ENCODE measurements around the gene SERF2. TPM values are rescaled to one million over a fixed set of nuclear protein-coding genes. Genes with fewer than 3 reads are reported as not detected.

SERF2 gene
- total and polyA plus RNA-seq, 2 of the 13 experiments (the other 11 are each of a cell fraction or from before 2014, with no cell fraction given), result 811 to 1,257 TPM

DNA sequence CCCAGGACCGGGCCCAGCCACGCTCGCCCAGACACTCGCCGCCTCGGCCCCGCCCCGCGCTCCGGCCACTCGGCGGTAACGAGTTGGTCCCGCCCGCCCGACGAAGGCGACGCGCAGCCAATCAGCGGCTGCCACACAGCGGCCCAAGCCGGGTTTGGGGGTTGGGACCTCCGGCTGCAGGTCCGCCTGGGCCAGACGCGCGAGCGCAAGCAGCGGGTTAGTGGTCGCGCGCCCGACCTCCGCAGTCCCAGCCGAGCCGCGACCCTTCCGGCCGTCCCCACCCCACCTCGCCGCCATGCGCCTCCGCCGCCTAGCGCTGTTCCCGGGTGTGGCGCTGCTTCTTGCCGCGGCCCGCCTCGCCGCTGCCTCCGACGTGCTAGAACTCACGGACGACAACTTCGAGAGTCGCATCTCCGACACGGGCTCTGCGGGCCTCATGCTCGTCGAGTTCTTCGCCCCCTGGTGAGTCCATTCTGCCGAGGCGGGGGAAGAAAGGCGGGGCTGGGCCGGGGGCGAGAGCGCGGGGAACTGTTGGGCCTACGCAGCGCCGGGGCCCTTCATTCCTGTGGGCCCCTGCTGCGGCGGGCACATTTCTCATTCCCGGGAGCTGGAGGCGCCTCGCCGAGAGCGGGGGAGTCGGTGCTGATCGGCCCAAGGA, 45.7 kb upstream of the SERF2 start, which contains the start of gene PDIA3 (continued):
- TF ChIP-seq, protein P1, sequence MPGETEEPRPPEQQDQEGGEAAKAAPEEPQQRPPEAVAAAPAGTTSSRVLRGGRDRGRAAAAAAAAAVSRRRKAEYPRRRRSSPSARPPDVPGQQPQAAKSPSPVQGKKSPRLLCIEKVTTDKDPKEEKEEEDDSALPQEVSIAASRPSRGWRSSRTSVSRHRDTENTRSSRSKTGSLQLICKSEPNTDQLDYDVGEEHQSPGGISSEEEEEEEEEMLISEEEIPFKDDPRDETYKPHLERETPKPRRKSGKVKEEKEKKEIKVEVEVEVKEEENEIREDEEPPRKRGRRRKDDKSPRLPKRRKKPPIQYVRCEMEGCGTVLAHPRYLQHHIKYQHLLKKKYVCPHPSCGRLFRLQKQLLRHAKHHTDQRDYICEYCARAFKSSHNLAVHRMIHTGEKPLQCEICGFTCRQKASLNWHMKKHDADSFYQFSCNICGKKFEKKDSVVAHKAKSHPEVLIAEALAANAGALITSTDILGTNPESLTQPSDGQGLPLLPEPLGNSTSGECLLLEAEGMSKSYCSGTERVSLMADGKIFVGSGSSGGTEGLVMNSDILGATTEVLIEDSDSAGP (CRISPR knock-in tag; IDR thresholded peaks at IDR 0.05; ENCODE audit: borderline replicate concordance), result peak; percentile 84
- TF ChIP-seq SKI (IDR thresholded peaks at IDR 0.05; ENCODE audit: partially characterized antibody) (peak; percentile 62), KDM2A (CRISPR knock-in tag; IDR thresholded peaks at IDR 0.05; ENCODE audit: borderline replicate concordance, low read depth) (peak; percentile 62; the same call in 1 of the 2 replicates), MED1 (CRISPR knock-in tag; IDR thresholded peaks at IDR 0.05) (peak; percentile 46; the same call in 1 of the 2 replicates), ZNF451 (CRISPR knock-in tag; IDR thresholded peaks at IDR 0.05) (peak; percentile 74; the same call in 1 of the 2 replicates), POLR2A (IDR thresholded peaks at IDR 0.05; ENCODE audit: insufficient read depth in 1 of 2, low read depth in 2 of 2, low read length in 2 of 2) (peak; percentile 85 to 94), ZFP90 (CRISPR knock-in tag; IDR thresholded peaks at IDR 0.05; ENCODE audit: borderline replicate concordance) (peak; percentile 79; the same call in 1 of the 2 replicates), NFYC (CRISPR knock-in tag; IDR thresholded peaks at IDR 0.05) (peak; percentile 86), YEATS2 (CRISPR knock-in tag; IDR thresholded peaks at IDR 0.05; ENCODE audit: borderline replicate concordance) (peak; percentile 67), ARHGAP35 (CRISPR knock-in tag; IDR thresholded peaks at IDR 0.05; ENCODE audit: borderline replicate concordance) (0 out of 2 replicates have a peak, but pooled peaks have one; percentile 46), KLF12 (CRISPR knock-in tag; IDR thresholded peaks at IDR 0.05; ENCODE audit: borderline replicate concordance) (0 out of 2 replicates have a peak, but pooled peaks have one; percentile 41), ZNF788 (CRISPR knock-in tag; IDR thresholded peaks at IDR 0.05; ENCODE audit: borderline replicate concordance) (peak; percentile 13; the same call in 1 of the 2 replicates), ZNF30 (CRISPR knock-in tag; IDR thresholded peaks at IDR 0.05) (0 out of 2 replicates have a peak, but pooled peaks have one; percentile 36), ESRRA (CRISPR knock-in tag; IDR thresholded peaks at IDR 0.05; ENCODE audit: low read depth) (peak; percentile 63; the same call in 1 of the 2 replicates), ZNF564 (CRISPR knock-in tag; IDR thresholded peaks at IDR 0.05) (peak; percentile 85; the same call in 1 of the 2 replicates), TBX2 (CRISPR knock-in tag; IDR thresholded peaks at IDR 0.05; ENCODE audit: borderline replicate concordance) (peak; percentile 63; the same call in 1 of the 2 replicates), ZNF446 (CRISPR knock-in tag; IDR thresholded peaks at IDR 0.05) (peak; percentile 52; the same call in 1 of the 2 replicates)
- TF ChIP-seq, protein P2, sequence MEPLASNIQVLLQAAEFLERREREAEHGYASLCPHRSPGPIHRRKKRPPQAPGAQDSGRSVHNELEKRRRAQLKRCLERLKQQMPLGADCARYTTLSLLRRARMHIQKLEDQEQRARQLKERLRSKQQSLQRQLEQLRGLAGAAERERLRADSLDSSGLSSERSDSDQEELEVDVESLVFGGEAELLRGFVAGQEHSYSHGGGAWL (CRISPR knock-in tag; IDR thresholded peaks at IDR 0.05), result peak; percentile 87
- TF ChIP-seq, protein P3, sequence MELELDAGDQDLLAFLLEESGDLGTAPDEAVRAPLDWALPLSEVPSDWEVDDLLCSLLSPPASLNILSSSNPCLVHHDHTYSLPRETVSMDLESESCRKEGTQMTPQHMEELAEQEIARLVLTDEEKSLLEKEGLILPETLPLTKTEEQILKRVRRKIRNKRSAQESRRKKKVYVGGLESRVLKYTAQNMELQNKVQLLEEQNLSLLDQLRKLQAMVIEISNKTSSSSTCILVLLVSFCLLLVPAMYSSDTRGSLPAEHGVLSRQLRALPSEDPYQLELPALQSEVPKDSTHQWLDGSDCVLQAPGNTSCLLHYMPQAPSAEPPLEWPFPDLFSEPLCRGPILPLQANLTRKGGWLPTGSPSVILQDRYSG (CRISPR knock-in tag; IDR thresholded peaks at IDR 0.05), result peak; percentile 45; the same call in 1 of the 2 replicates
- TF ChIP-seq, protein P4, sequence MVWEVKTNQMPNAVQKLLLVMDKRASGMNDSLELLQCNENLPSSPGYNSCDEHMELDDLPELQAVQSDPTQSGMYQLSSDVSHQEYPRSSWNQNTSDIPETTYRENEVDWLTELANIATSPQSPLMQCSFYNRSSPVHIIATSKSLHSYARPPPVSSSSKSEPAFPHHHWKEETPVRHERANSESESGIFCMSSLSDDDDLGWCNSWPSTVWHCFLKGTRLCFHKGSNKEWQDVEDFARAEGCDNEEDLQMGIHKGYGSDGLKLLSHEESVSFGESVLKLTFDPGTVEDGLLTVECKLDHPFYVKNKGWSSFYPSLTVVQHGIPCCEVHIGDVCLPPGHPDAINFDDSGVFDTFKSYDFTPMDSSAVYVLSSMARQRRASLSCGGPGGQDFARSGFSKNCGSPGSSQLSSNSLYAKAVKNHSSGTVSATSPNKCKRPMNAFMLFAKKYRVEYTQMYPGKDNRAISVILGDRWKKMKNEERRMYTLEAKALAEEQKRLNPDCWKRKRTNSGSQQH (CRISPR knock-in tag; IDR thresholded peaks at IDR 0.05; ENCODE audit: low read depth), result peak; percentile 32; the same call in 1 of the 2 replicates
- TF ChIP-seq, protein P5, sequence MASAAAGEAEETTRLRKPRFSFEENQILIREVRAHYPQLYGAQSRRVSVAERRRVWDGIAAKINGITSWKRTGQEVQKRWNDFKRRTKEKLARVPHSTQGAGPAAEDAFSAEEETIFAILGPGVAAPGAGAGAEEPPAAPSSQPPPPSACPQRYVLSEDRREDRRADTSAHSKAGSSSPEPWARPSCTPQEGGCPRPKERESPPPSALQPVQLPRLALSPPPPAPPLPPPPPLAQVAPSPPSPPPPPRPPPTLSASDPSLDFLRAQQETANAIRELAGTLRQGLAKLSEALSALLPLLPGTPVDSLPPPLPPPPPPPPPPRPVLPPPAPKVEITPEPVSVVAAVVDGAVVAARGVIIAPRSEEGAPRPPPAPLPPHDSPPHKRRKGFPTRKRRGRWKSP (CRISPR knock-in tag; IDR thresholded peaks at IDR 0.05), result 0 out of 2 replicates have a peak, but pooled peaks have one; percentile 52
- TF ChIP-seq, protein P6, sequence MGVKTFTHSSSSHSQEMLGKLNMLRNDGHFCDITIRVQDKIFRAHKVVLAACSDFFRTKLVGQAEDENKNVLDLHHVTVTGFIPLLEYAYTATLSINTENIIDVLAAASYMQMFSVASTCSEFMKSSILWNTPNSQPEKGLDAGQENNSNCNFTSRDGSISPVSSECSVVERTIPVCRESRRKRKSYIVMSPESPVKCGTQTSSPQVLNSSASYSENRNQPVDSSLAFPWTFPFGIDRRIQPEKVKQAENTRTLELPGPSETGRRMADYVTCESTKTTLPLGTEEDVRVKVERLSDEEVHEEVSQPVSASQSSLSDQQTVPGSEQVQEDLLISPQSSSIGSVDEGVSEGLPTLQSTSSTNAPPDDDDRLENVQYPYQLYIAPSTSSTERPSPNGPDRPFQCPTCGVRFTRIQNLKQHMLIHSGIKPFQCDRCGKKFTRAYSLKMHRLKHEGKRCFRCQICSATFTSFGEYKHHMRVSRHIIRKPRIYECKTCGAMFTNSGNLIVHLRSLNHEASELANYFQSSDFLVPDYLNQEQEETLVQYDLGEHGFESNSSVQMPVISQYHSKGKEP (CRISPR knock-in tag; IDR thresholded peaks at IDR 0.05), result 0 out of 2 replicates have a peak, but pooled peaks have one; percentile 14

Data from HepG2 (cell line).